Stimulated activated naive CD4-positive, alpha-beta T cell (primary cell): ENCODE results near the gene PROSER2.
"Not testable (repeated sequence)": the region's sequence is repeated elsewhere in the genome, so short reads cannot be mapped to it uniquely, and the experiment has no call there.

Source experiments
- DNase-seq, 6 experiments: peaks; one replicate each; lab custom pipeline; 2025; lab: John Stamatoyannopoulos, UW

PROSER2 gene

GRCh38 chr10:11885437-11886137 lies 62.4 kb downstream of the PROSER2 start:
- no peak for DNase-seq

GRCh38 chr10:11886138-11886474 lies 63.0 kb downstream of the PROSER2 start:
- DNase-seq, result no peak

- DNase-seq, result no peak
These were observed 63.7 kb downstream of the PROSER2 start for GRCh38 chr10:11886851-11887250.

- DNase-seq, result no peak
These were observed 64.4 kb downstream of the PROSER2 start for GRCh38 chr10:11887381-11888227.

- not testable (repeated sequence) for DNase-seq
These were observed 66.1 kb downstream of the PROSER2 start for GRCh38 chr10:11889263-11889662.

- no peak for DNase-seq
These were observed 68.8 kb downstream of the PROSER2 start for GRCh38 chr10:11891776-11892486.

GRCh38 chr10:11893749-11894278 lies 70.7 kb downstream of the PROSER2 start:
- DNase-seq, result no peak

GRCh38 chr10:11894381-11895107 lies 71.4 kb downstream of the PROSER2 start:
- DNase-seq, result no peak

- DNase-seq, result no peak
These were observed 71.9 kb downstream of the PROSER2 start for GRCh38 chr10:11895108-11895466.

GRCh38 chr10:11895598-11895997 lies 72.4 kb downstream of the PROSER2 start:
- no peak for DNase-seq

GRCh38 chr10:11896549-11897200 lies 73.5 kb downstream of the PROSER2 start:
- DNase-seq, result no peak

GRCh38 chr10:11898033-11898371 lies 74.8 kb downstream of the PROSER2 start:
- DNase-seq, result no peak

- DNase-seq, result no peak
These were observed 75.4 kb downstream of the PROSER2 start for GRCh38 chr10:11898372-11899066.

GRCh38 chr10:11899067-11899876 lies 76.1 kb downstream of the PROSER2 start:
- DNase-seq, result no peak

- no peak for DNase-seq
These were observed 77.8 kb downstream of the PROSER2 start for GRCh38 chr10:11901036-11901301.

- DNase-seq, result no peak
These were observed 78.3 kb downstream of the PROSER2 start for GRCh38 chr10:11901454-11901832.

- DNase-seq, result no peak
These were observed 78.8 kb downstream of the PROSER2 start for GRCh38 chr10:11901833-11902475.

GRCh38 chr10:11902646-11903045 lies 79.5 kb downstream of the PROSER2 start:
- no peak for DNase-seq

GRCh38 chr10:11906714-11907113 lies 83.6 kb downstream of the PROSER2 start:
- no peak for DNase-seq

GRCh38 chr10:11907914-11908313 lies 84.8 kb downstream of the PROSER2 start:
- DNase-seq, result no peak
